ENCODE results near the gene CTNNA3.

DNA sequence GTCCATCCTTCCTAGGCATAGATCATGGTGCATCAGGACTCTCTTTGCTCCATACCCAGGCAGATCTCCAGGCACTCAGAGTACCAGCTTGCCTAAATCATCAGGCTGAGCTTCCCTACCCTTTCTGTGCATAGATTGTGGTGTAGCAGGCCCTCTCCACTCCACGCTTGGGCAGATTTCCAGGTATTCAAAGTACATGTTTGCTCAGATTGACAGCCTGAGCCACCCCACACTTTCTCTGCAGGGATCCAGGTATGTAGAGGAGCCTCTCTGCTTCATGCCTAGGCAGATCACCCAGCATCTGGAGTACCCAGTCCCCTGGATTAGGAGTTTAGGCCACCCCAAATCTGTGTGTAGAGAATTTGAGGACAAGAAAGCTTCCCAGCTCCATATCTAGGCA is 1727.6 kb downstream of the CTNNA3 start:
- TF ChIP-seq, protein P1, sequence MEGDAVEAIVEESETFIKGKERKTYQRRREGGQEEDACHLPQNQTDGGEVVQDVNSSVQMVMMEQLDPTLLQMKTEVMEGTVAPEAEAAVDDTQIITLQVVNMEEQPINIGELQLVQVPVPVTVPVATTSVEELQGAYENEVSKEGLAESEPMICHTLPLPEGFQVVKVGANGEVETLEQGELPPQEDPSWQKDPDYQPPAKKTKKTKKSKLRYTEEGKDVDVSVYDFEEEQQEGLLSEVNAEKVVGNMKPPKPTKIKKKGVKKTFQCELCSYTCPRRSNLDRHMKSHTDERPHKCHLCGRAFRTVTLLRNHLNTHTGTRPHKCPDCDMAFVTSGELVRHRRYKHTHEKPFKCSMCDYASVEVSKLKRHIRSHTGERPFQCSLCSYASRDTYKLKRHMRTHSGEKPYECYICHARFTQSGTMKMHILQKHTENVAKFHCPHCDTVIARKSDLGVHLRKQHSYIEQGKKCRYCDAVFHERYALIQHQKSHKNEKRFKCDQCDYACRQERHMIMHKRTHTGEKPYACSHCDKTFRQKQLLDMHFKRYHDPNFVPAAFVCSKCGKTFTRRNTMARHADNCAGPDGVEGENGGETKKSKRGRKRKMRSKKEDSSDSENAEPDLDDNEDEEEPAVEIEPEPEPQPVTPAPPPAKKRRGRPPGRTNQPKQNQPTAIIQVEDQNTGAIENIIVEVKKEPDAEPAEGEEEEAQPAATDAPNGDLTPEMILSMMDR (IDR thresholded peaks at IDR 0.05) = no peak
- TF ChIP-seq POLR2AphosphoS5 (IDR thresholded peaks at IDR 0.05) = no peak

Measured in upper lobe of left lung (tissue), 4 donors.